Measurements from ENCODE around the gene CGA. TPM values are rescaled to one million over a fixed set of nuclear protein-coding genes. Genes with fewer than 3 reads are reported as not detected.

CGA gene
- total RNA-seq, 1 donor from 2014 or later, result not detected

- intact Hi-C loops (cut with DNase I), result no loop called here
- Histone ChIP-seq H3K27ac (no peak overlapping the region), H3K4me3 (no peak overlapping the region), H3K36me3 (no peaks in the 10 kb centered on the region), H3K27me3 (no peaks in the 10 kb centered on the region), H3K9me3 (no peaks in the 10 kb centered on the region), H3K4me1 (no peaks in the 10 kb centered on the region)
- TF ChIP-seq, protein P1, sequence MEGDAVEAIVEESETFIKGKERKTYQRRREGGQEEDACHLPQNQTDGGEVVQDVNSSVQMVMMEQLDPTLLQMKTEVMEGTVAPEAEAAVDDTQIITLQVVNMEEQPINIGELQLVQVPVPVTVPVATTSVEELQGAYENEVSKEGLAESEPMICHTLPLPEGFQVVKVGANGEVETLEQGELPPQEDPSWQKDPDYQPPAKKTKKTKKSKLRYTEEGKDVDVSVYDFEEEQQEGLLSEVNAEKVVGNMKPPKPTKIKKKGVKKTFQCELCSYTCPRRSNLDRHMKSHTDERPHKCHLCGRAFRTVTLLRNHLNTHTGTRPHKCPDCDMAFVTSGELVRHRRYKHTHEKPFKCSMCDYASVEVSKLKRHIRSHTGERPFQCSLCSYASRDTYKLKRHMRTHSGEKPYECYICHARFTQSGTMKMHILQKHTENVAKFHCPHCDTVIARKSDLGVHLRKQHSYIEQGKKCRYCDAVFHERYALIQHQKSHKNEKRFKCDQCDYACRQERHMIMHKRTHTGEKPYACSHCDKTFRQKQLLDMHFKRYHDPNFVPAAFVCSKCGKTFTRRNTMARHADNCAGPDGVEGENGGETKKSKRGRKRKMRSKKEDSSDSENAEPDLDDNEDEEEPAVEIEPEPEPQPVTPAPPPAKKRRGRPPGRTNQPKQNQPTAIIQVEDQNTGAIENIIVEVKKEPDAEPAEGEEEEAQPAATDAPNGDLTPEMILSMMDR (IDR thresholded peaks at IDR 0.05), result no peak
- TF ChIP-seq POLR2AphosphoS5 (IDR thresholded peaks at IDR 0.05; ENCODE audit: insufficient read depth in 1 of 2, low read depth in 1 of 2) (no peak), POLR2A (IDR thresholded peaks at IDR 0.05) (no peak)
- no peak for DNase-seq (ENCODE audit: extremely low spot score in 2 of 2)
Measured at GRCh38 chr6:87093199-87093598, 1.7 kb downstream of the CGA start.

DNA sequence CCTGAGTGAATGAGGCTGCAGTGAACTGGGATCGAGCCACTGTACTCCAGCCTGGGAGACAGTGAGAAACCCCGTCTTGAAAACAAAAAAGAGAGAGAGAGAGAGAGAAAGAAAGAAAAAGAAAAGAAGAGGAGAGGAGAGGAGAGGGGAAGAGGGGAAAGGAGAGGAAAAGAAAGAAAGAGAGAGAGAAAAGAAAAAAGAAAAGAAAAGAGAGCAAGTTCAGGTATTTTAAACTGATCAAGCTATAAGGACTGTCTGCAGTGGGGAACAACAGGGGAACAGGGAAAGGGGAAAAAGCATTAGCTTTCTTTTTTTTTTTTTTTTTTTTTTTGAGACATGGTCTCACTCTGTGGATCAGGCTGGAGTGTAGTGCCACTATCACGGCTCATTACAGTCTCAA is 2.5 kb downstream of the CGA start:
- Histone ChIP-seq H3K27ac (no peak overlapping the region), H3K36me3 (no peaks in the 10 kb centered on the region), H3K9me3 (no peaks in the 10 kb centered on the region), H3K4me1 (no peaks in the 10 kb centered on the region), H3K27me3 (no peaks in the 10 kb centered on the region), H3K4me3 (no peak overlapping the region)
- intact Hi-C loops (cut with DNase I), result no loop called here
- TF ChIP-seq POLR2AphosphoS5 (IDR thresholded peaks at IDR 0.05; ENCODE audit: insufficient read depth in 1 of 2, low read depth in 1 of 2) (no peak), POLR2A (IDR thresholded peaks at IDR 0.05) (no peak)
- TF ChIP-seq, protein P1 (IDR thresholded peaks at IDR 0.05), result no peak
- DNase-seq (ENCODE audit: extremely low spot score in 2 of 2), result no peak

GRCh38 chr6:87089135-87089534 is 5.8 kb downstream of the CGA start:
- H3K36me3 ChIP-seq, result no peaks in the 10 kb centered on the region
- H3K27me3 ChIP-seq, result no peaks in the 10 kb centered on the region
- no peak for TF ChIP-seq POLR2A (IDR thresholded peaks at IDR 0.05)
- no peak for TF ChIP-seq POLR2AphosphoS5 (IDR thresholded peaks at IDR 0.05; ENCODE audit: insufficient read depth in 1 of 2, low read depth in 1 of 2)
- TF ChIP-seq, protein P1 (IDR thresholded peaks at IDR 0.05), result no peak
- intact Hi-C loops (cut with DNase I), result no loop called here
- DNase-seq (ENCODE audit: extremely low spot score in 2 of 2), result no peak
- no peak overlapping the region for H3K4me3 ChIP-seq
- H3K27ac ChIP-seq, result no peak overlapping the region
- no peaks in the 10 kb centered on the region for H3K4me1 ChIP-seq
- no peaks in the 10 kb centered on the region for H3K9me3 ChIP-seq

GRCh38 chr6:87088076-87088475 is 6.8 kb downstream of the CGA start:
- H3K36me3 ChIP-seq, result no peaks in the 10 kb centered on the region
- no peak for DNase-seq (ENCODE audit: extremely low spot score in 2 of 2)
- TF ChIP-seq, protein P1 (IDR thresholded peaks at IDR 0.05), result no peak
- TF ChIP-seq POLR2AphosphoS5 (IDR thresholded peaks at IDR 0.05; ENCODE audit: insufficient read depth in 1 of 2, low read depth in 1 of 2) (no peak), POLR2A (IDR thresholded peaks at IDR 0.05) (no peak)
- H3K9me3 ChIP-seq, result no peaks in the 10 kb centered on the region
- no peaks in the 10 kb centered on the region for H3K27me3 ChIP-seq
- intact Hi-C loops (cut with DNase I), result no loop called here
- H3K27ac ChIP-seq, result no peak overlapping the region
- H3K4me1 ChIP-seq, result no peaks in the 10 kb centered on the region
- no peak overlapping the region for H3K4me3 ChIP-seq

- no peak overlapping the region for H3K4me3 ChIP-seq
- no peak for DNase-seq (ENCODE audit: extremely low spot score in 2 of 2)
- intact Hi-C loops (cut with DNase I), result no loop called here
- no peaks in the 10 kb centered on the region for H3K9me3 ChIP-seq
- TF ChIP-seq POLR2A (IDR thresholded peaks at IDR 0.05) (no peak), POLR2AphosphoS5 (IDR thresholded peaks at IDR 0.05; ENCODE audit: insufficient read depth in 1 of 2, low read depth in 1 of 2) (no peak)
- TF ChIP-seq, protein P1 (IDR thresholded peaks at IDR 0.05), result no peak
- H3K27ac ChIP-seq, result no peak overlapping the region
- no peaks in the 10 kb centered on the region for H3K27me3 ChIP-seq
- no peaks in the 10 kb centered on the region for H3K4me1 ChIP-seq
- H3K36me3 ChIP-seq, result no peaks in the 10 kb centered on the region
Measured at GRCh38 chr6:87082160-87082721, 12.7 kb downstream of the CGA start.
